OCI-LY7 (cell line): ENCODE results near the gene PIAS2. TPM values are rescaled to one million over a fixed set of nuclear protein-coding genes. Genes with fewer than 3 reads are reported as not detected.

ENCODE experiments used
- BruUV-seq: library from RNA; stranded (reverse); fragments of 400-500 nt; replicated peaks from 2 replicates; lab custom pipeline; 2021; lab: Mats Ljungman, UMichigan
- CTCF ChIA-PET: fragments of 300-600 bp; sonication (Branson Sonifier 250); formaldehyde crosslinking; loops from one replicate; lab custom pipeline; 2022; ENCODE audit warnings: antibody characterized with exemption; ENCODE audit not compliant: unreplicated experiment; lab: Charles Lee
- POLR2A ChIA-PET: fragments of 300-600 bp; sonication (Branson Sonifier 250); formaldehyde crosslinking; loops from one replicate; lab custom pipeline; 2022; ENCODE audit warnings: antibody characterized with exemption; lab: Charles Lee
- DNase-seq: peaks from one replicate; pipeline ENCODE4 v3.0.0-alpha.2; 2015; ENCODE audit warnings: low spot score
- H2AFZ ChIP-seq: fragments of 200-600 bp; sonication (generic), shearing (Covaris generic); 2 replicates; pipeline ENCODE4 v1.6.1; 2014; ENCODE audit warnings: mild to moderate bottlenecking, antibody characterized with exemption, low read length, moderate library complexity
- H3K27ac ChIP-seq: fragments of 200-600 bp; sonication (generic); 2 replicates; pipeline ENCODE4 v1.5.1; 2014; ENCODE audit warnings: mixed run types, low read depth, mild to moderate bottlenecking, moderate library complexity, low read length, inconsistent platforms; ENCODE audit not compliant: poor library complexity, severe bottlenecking
- H3K36me3 ChIP-seq: fragments of 200-600 bp; sonication (generic); 2 replicates; pipeline ENCODE4 v1.6.1; 2014; ENCODE audit warnings: mild to moderate bottlenecking, antibody characterized with exemption, low read length, moderate library complexity, mixed read lengths; ENCODE audit not compliant: insufficient read depth
- H3K4me1 ChIP-seq: fragments of 200-600 bp; sonication (generic); 2 replicates; pipeline ENCODE4 v1.5.1; 2014; ENCODE audit warnings: mild to moderate bottlenecking, low read length; ENCODE audit not compliant: insufficient read depth, poor library complexity, severe bottlenecking
- H3K4me2 ChIP-seq: fragments of 200-600 bp; sonication (generic); 2 replicates; pipeline ENCODE4 v1.6.1; 2014; ENCODE audit warnings: mild to moderate bottlenecking, low read length
- H3K4me3 ChIP-seq: fragments of 200-600 bp; sonication (generic); 2 replicates; pipeline ENCODE4 v1.5.1; 2014; ENCODE audit warnings: mild to moderate bottlenecking, low read depth, low read length; ENCODE audit not compliant: poor library complexity, severe bottlenecking
- H3K79me2 ChIP-seq: fragments of 200-600 bp; sonication (generic); 2 replicates; pipeline ENCODE4 v1.6.1; 2016; ENCODE audit warnings: low read depth, mild to moderate bottlenecking, low read length, moderate library complexity, mixed read lengths; ENCODE audit not compliant: insufficient read depth
- H3K9me2 ChIP-seq: fragments of 200-600 bp; sonication (generic); 2 replicates; pipeline ENCODE4 v1.6.1; 2016; ENCODE audit warnings: mild to moderate bottlenecking, low read length, mixed read lengths; ENCODE audit not compliant: insufficient read depth
- H3K9me3 ChIP-seq: fragments of 200-600 bp; sonication (generic); 2 replicates; pipeline ENCODE4 v1.6.1; 2014; ENCODE audit warnings: mild to moderate bottlenecking, mixed run types, low read length, mixed read lengths
- H4K20me1 ChIP-seq: fragments of 200-600 bp; sonication (generic); 2 replicates; pipeline ENCODE4 v1.6.1; 2014; ENCODE audit warnings: mild to moderate bottlenecking, antibody characterized with exemption, low read length, moderate library complexity, mixed read lengths; ENCODE audit not compliant: insufficient read depth
- CTCF ChIP-seq: fragments of 200-600 bp; sonication (generic); conservative IDR thresholded peaks from 2 replicates; pipeline ENCODE4 v1.5.1; 2014; ENCODE audit warnings: mild to moderate bottlenecking, antibody characterized with exemption, low read length, moderate library complexity, mixed read lengths
- EZH2phosphoT487 ChIP-seq: fragments of 200-600 bp; sonication (generic); IDR thresholded peaks from 2 replicates; pipeline ENCODE4 v1.6.1; 2018; ENCODE audit warnings: low read depth, borderline replicate concordance, mild to moderate bottlenecking, mixed run types, antibody characterized with exemption, low read length, moderate library complexity, mixed read lengths
- intact Hi-C: fragments of 100-400 bp; cut with micrococcal nuclease; formaldehyde crosslinking; loops from one replicate; pipeline ENCODE4 v1.10.0; 2022; ENCODE audit not compliant: unreplicated experiment
- total RNA-seq, 2 experiments: library from RNA; depleted of rRNA in 1 of 2; stranded (reverse); fragments of >200 nt in 1 of 2; shearing (Covaris generic) in 1 of 2; gene quantifications; 2 replicates each; pipeline ENCODE4 v1.2.3, GENCODE V29; 2014 to 2022

The PIAS2 gene
- total RNA-seq, 2 experiments from 2014 or later = 18.1 to 35.7 TPM

GRCh38 chr18:46831434-46831833 is 85.9 kb downstream of the PIAS2 start:
- CTCF ChIA-PET = no interaction called here
- intact Hi-C loops = no loop called here
- Histone ChIP-seq H3K36me3 (peaks cover 34% of the 10 kb centered on the region), H3K9me2 (no peaks in the 10 kb centered on the region), H3K4me1 (no peaks in the 10 kb centered on the region), H3K4me2 (no peak overlapping the region), H3K27ac (no peak overlapping the region), H3K79me2 (no peaks in the 10 kb centered on the region), H4K20me1 (no peaks in the 10 kb centered on the region), H2AFZ (no peak overlapping the region), H3K4me3 (no peak overlapping the region), H3K9me3 (no peaks in the 10 kb centered on the region)
- POLR2A ChIA-PET = no interaction called here
- no peak for DNase-seq
- no TSS peak for BruUV-seq
- TF ChIP-seq CTCF (no peak), EZH2phosphoT487 (no peak)

GRCh38 chr18:46830633-46831032 is 86.7 kb downstream of the PIAS2 start:
- H3K9me2 ChIP-seq = no peaks in the 10 kb centered on the region
- peaks cover 34% of the 10 kb centered on the region for H3K36me3 ChIP-seq
- H3K27ac ChIP-seq = no peak overlapping the region
- TF ChIP-seq CTCF (no peak), EZH2phosphoT487 (no peak)
- intact Hi-C loops = no loop called here
- no peaks in the 10 kb centered on the region for H3K9me3 ChIP-seq
- CTCF ChIA-PET = no interaction called here
- BruUV-seq = no TSS peak
- H4K20me1 ChIP-seq = no peaks in the 10 kb centered on the region
- DNase-seq = no peak
- H3K4me1 ChIP-seq = no peaks in the 10 kb centered on the region
- H3K79me2 ChIP-seq = no peaks in the 10 kb centered on the region
- no peak overlapping the region for H3K4me2 ChIP-seq
- H2AFZ ChIP-seq = no peak overlapping the region
- no peak overlapping the region for H3K4me3 ChIP-seq
- POLR2A ChIA-PET = no interaction called here

DNA sequence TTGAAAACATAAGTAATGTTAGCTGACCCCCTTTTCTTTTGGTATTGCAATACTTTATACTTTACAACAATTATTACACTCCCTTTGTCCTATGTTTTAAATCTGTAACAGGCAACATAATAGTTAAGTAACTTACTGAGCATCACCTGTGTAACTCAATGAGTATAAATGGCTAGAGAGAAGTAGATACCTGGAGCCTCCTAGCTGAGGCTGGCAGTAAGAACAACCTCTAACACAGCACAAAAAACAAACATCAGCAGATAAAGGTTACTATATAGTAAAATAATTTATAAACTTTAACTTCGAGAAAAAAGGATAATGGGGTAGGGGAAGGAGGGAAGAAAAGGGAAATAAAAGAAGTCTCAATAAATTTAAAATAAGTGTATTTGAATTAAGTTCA is 87.4 kb downstream of the PIAS2 start:
- CTCF ChIA-PET = no interaction called here
- Histone ChIP-seq H3K36me3 (peaks cover 34% of the 10 kb centered on the region), H4K20me1 (no peaks in the 10 kb centered on the region), H3K9me3 (no peaks in the 10 kb centered on the region), H3K27ac (no peak overlapping the region), H3K4me2 (no peak overlapping the region), H2AFZ (no peak overlapping the region), H3K9me2 (no peaks in the 10 kb centered on the region), H3K79me2 (no peaks in the 10 kb centered on the region), H3K4me1 (no peaks in the 10 kb centered on the region), H3K4me3 (no peak overlapping the region)
- BruUV-seq = no TSS peak
- no peak for DNase-seq
- intact Hi-C loops = no loop called here
- POLR2A ChIA-PET = no interaction called here
- TF ChIP-seq EZH2phosphoT487 = no peak
- 0 out of 2 replicates have a peak, but pooled peaks have one; percentile 16 for TF ChIP-seq CTCF
